IMR-90 (cell line): ENCODE measurements around the gene PRR23B.

ENCODE experiments used
- CHD1 ChIP-seq: IDR thresholded peaks from 2 replicates; pipeline ENCODE4 v1.6.1; 2012; ENCODE audit warnings: low read depth, low read length, improper control_type of control experiment
- FOS ChIP-seq: fragments of 150-350 bp; IDR thresholded peaks from 2 replicates; pipeline ENCODE4 v1.6.1; 2016; ENCODE audit warnings: low read depth, low read length
- MAFK ChIP-seq: IDR thresholded peaks from 2 replicates; pipeline ENCODE4 v1.6.1; 2012; ENCODE audit warnings: low read depth, low read length, improper control_type of control experiment
- MXI1 ChIP-seq: IDR thresholded peaks from 2 replicates; pipeline ENCODE4 v1.6.1; 2012; ENCODE audit warnings: low read depth, mild to moderate bottlenecking, low read length, moderate library complexity, borderline replicate concordance
- POLR2A ChIP-seq: IDR thresholded peaks from 2 replicates; pipeline ENCODE4 v1.6.1; 2012; ENCODE audit warnings: mild to moderate bottlenecking, low read depth, low read length
- RAD21 ChIP-seq: IDR thresholded peaks from 2 replicates; pipeline ENCODE4 v1.6.1; 2012; ENCODE audit warnings: low read length, improper control_type of control experiment
- RFX5 ChIP-seq: IDR thresholded peaks from 2 replicates; pipeline ENCODE4 v1.8.0; 2012; ENCODE audit warnings: low read depth, mild to moderate bottlenecking, low read length, moderate library complexity
- TF ChIP-seq, protein P1 (sequence below): conservative IDR thresholded peaks from 2 replicates; pipeline ENCODE4 v1.5.1; 2012; ENCODE audit warnings: mild to moderate bottlenecking, low read depth, low read length, improper control_type of control experiment
- TF ChIP-seq, protein P2 (sequence below): fragments of 150-350 bp; IDR thresholded peaks from 2 replicates; pipeline ENCODE4 v1.6.1; 2017; ENCODE audit warnings: mild to moderate bottlenecking, antibody characterized with exemption, low read length, low read depth

DNA sequence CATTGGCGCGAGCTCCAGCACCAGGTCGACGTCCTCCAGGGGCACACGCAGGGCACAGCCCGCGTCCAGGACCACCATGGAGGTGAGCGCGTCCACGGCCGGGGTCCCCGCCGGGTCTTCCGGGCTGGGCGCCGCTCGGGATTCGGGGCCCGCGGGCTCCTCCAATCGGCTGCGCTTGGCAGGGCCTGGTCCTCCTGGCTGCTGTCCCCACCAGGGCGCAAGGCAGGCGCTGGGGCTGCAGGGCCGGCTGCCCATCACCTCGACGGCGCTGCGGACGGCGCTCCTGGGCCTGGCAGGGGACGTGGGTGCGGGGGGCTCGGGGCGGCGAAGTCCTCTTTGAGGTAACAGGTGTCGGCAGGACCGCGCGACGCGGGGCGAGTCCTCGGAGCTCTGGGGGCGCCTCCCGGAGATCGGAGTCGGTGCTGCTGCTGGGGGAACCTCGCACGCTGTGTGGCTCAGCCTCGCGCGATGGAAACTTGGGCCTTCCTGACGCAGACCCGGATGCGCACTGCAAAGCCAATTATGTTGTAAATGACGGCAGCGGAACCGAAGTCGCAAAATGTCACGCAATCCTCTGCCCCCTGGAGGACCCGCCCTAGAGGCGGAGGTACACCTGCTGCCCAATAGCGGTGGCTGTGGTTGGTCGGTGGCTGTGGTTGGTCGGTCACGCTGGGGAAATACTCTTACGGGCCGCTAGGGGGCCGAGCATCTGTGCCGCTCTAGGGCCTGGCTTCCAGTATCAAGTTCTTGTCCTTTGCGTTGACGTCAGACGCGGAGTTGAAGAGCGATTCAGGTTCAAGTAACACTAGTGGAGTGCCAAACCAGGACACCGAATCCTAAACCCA is 23.9 kb upstream of the PRR23B start, which contains the start of gene PRR23C:
- TF ChIP-seq POLR2A (no peak), FOS (no peak), MXI1 (no peak), RFX5 (no peak), MAFK (no peak), CHD1 (no peak), RAD21 (no peak)
- TF ChIP-seq, protein P1, sequence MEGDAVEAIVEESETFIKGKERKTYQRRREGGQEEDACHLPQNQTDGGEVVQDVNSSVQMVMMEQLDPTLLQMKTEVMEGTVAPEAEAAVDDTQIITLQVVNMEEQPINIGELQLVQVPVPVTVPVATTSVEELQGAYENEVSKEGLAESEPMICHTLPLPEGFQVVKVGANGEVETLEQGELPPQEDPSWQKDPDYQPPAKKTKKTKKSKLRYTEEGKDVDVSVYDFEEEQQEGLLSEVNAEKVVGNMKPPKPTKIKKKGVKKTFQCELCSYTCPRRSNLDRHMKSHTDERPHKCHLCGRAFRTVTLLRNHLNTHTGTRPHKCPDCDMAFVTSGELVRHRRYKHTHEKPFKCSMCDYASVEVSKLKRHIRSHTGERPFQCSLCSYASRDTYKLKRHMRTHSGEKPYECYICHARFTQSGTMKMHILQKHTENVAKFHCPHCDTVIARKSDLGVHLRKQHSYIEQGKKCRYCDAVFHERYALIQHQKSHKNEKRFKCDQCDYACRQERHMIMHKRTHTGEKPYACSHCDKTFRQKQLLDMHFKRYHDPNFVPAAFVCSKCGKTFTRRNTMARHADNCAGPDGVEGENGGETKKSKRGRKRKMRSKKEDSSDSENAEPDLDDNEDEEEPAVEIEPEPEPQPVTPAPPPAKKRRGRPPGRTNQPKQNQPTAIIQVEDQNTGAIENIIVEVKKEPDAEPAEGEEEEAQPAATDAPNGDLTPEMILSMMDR = no peak
- TF ChIP-seq, protein P2, sequence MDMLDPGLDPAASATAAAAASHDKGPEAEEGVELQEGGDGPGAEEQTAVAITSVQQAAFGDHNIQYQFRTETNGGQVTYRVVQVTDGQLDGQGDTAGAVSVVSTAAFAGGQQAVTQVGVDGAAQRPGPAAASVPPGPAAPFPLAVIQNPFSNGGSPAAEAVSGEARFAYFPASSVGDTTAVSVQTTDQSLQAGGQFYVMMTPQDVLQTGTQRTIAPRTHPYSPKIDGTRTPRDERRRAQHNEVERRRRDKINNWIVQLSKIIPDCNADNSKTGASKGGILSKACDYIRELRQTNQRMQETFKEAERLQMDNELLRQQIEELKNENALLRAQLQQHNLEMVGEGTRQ = no peak
